GM12878 (cell line): ENCODE results near the gene VASH1. TPM values are rescaled to one million over a fixed set of nuclear protein-coding genes. Genes with fewer than 3 reads are reported as not detected.

Source experiments
- ATAC-seq: fragments of 200-7000 bp; cut with Tn5 transposase; 3 replicates; pipeline ENCODE4 v1.9.1; 2020; ENCODE audit warnings: mild to moderate bottlenecking, moderate library complexity
- BruUV-seq: library from RNA; stranded (reverse); fragments of 400-500 nt; replicated peaks from 2 replicates; lab custom pipeline; 2021; lab: Mats Ljungman, UMichigan
- CTCF ChIA-PET: fragments of 300-600 bp; sonication (Branson Sonifier 250); formaldehyde crosslinking; extraction: SDS; loops from one replicate; lab custom pipeline; 2021; ENCODE audit warnings: inconsistent platforms; lab: Yijun Ruan, JAX
- POLR2A ChIA-PET: fragments of 350-600 bp; formaldehyde crosslinking; extraction: SDS; loops from one replicate; lab custom pipeline; 2021; ENCODE audit warnings: inconsistent platforms; lab: Charles Lee
- RAD21 ChIA-PET: fragments of 300-600 bp; sonication (Branson Sonifier 250); formaldehyde crosslinking; loops from one replicate; lab custom pipeline; 2023; ENCODE audit warnings: antibody characterized with exemption; ENCODE audit not compliant: unreplicated experiment; lab: Charles Lee
- SMC1A ChIA-PET: fragments of 300-600 bp; sonication (Branson Sonifier 250); formaldehyde crosslinking; loops from one replicate; lab custom pipeline; 2023; ENCODE audit not compliant: unreplicated experiment, uncharacterized antibody; lab: Charles Lee
- DNase-seq: peaks from one replicate; pipeline ENCODE4 v3.0.0-alpha.2; 2011; ENCODE audit warnings: low read depth, low spot score
- FAIRE-seq: peaks from 3 replicates; lab custom pipeline; 2011; peaks lifted over from hg19 to GRCh38; lab: Jason Lieb, UNC
- H2AFZ ChIP-seq: 2 replicates; pipeline ENCODE4 v1.6.0; 2011; ENCODE audit warnings: low read depth, low read length, control low read depth; ENCODE audit not compliant: control insufficient read depth
- H3K27ac ChIP-seq: 2 replicates; pipeline ENCODE4 v1.5.1; 2011; ENCODE audit warnings: control low read depth; ENCODE audit not compliant: control insufficient read depth, insufficient read depth
- H3K27me3 ChIP-seq, 2 experiments: replicated peaks in 1 of 2; 2 replicates each; pipeline versions ENCODE4 v1.6.0 to v1.6.1; 2011; ENCODE audit warnings: low read length in 1 of 2; ENCODE audit not compliant: control insufficient read depth in 2 of 2, insufficient read depth in 2 of 2
- H3K36me3 ChIP-seq, 2 experiments: 2 replicates each; pipeline ENCODE4 v1.5.1; 2011; ENCODE audit warnings: low read length in 1 of 2; ENCODE audit not compliant: control insufficient read depth in 2 of 2, insufficient read depth in 2 of 2
- H3K4me1 ChIP-seq: 2 replicates; pipeline ENCODE4 v1.6.1; 2011; ENCODE audit warnings: mild to moderate bottlenecking, low read length, moderate library complexity, mixed read lengths; ENCODE audit not compliant: control insufficient read depth, insufficient read depth
- H3K4me2 ChIP-seq: 2 replicates; pipeline ENCODE4 v1.6.0; 2011; ENCODE audit warnings: control low read depth; ENCODE audit not compliant: control insufficient read depth, insufficient read depth
- H3K4me3 ChIP-seq: fragments of 200-600 bp; sonication (generic); 2 replicates; pipeline ENCODE4 v1.5.1; 2016
- H3K79me2 ChIP-seq: 2 replicates; pipeline ENCODE4 v1.6.0; 2011; ENCODE audit warnings: low read length; ENCODE audit not compliant: control insufficient read depth, insufficient read depth
- H3K9ac ChIP-seq: 2 replicates; pipeline ENCODE4 v1.8.0; 2011; ENCODE audit warnings: low read length, control low read depth, mixed read lengths; ENCODE audit not compliant: control insufficient read depth, insufficient read depth
- H3K9me3 ChIP-seq: replicated peaks from 3 replicates; pipeline ENCODE4 v1.5.1; 2011; ENCODE audit warnings: mild to moderate bottlenecking, low read length; ENCODE audit not compliant: control insufficient read depth, insufficient read depth
- H4K20me1 ChIP-seq: 2 replicates; pipeline ENCODE4 v1.6.0; 2011; ENCODE audit not compliant: control insufficient read depth, insufficient read depth
- CHD4 ChIP-seq: fragments of 200-600 bp; sonication (generic); IDR thresholded peaks from 2 replicates; pipeline ENCODE4 v1.6.1; 2016; ENCODE audit warnings: mild to moderate bottlenecking
- E2F4 ChIP-seq: IDR thresholded peaks from 2 replicates; pipeline ENCODE4 v1.6.1; 2012; ENCODE audit warnings: low read depth, low read length, improper control_type of control experiment
- ESRRA ChIP-seq: IDR thresholded peaks from 2 replicates; pipeline ENCODE4 v1.6.1; 2012; ENCODE audit warnings: mild to moderate bottlenecking, low read length, improper control_type of control experiment
- HDAC2 ChIP-seq: fragments of 200-600 bp; sonication (generic); IDR thresholded peaks from 2 replicates; pipeline ENCODE4 v1.6.1; 2017
- LARP7 ChIP-seq: fragments of 450-650 bp; IDR thresholded peaks from 2 replicates; pipeline ENCODE4 v1.6.1; 2017; ENCODE audit warnings: mild to moderate bottlenecking
- MEF2A ChIP-seq: IDR thresholded peaks from 2 replicates; pipeline ENCODE4 v1.6.1; 2011; ENCODE audit warnings: low read depth, mild to moderate bottlenecking, low read length, moderate library complexity; ENCODE audit not compliant: insufficient read depth
- MLLT1 ChIP-seq: fragments of 450-650 bp; IDR thresholded peaks from 2 replicates; pipeline ENCODE4 v1.6.1; 2016; ENCODE audit warnings: mild to moderate bottlenecking
- NFIC ChIP-seq: IDR thresholded peaks from 2 replicates; pipeline ENCODE4 v1.6.1; 2012; ENCODE audit warnings: low read depth, mild to moderate bottlenecking, inconsistent platforms, low read length, moderate library complexity
- RAD21 ChIP-seq: IDR thresholded peaks from 2 replicates; pipeline ENCODE4 v1.6.1; 2011; ENCODE audit warnings: mild to moderate bottlenecking, low read depth, low read length, moderate library complexity; ENCODE audit not compliant: insufficient read depth
- SRF ChIP-seq, 2 experiments: IDR thresholded peaks; 2 replicates each; pipeline ENCODE4 v1.6.1; 2011; ENCODE audit warnings: low read depth in 2 of 2, low read length in 2 of 2, mild to moderate bottlenecking in 1 of 2, moderate library complexity in 1 of 2
- STAT1 ChIP-seq: fragments of 450-650 bp; conservative IDR thresholded peaks from 2 replicates; pipeline ENCODE4 v1.6.1; 2014; ENCODE audit warnings: antibody characterized with exemption, mild to moderate bottlenecking
- WGBS: methylation state at CpG from one replicate; pipeline ENCODE4 v1.1.6; 2016; ENCODE audit warnings: low lambda C conversion rate; ENCODE audit not compliant: insufficient replicate concordance, insufficient coverage; ENCODE audit errors: missing lambda C conversion rate; 5-methylcytosine and 5-hydroxymethylcytosine counted together
- in situ Hi-C: fragments of 300-500 bp; cut with MboI; formaldehyde crosslinking; loops from 9 replicates; pipeline ENCODE4 v1.14.3; 2018; ENCODE audit warnings: mixed read lengths
- intact Hi-C: fragments of 100-400 bp; cut with micrococcal nuclease; formaldehyde crosslinking; loops from one replicate; pipeline ENCODE4 v1.14.2; 2022; ENCODE audit not compliant: unreplicated experiment
- polyA plus RNA-seq, 11 experiments: library from polyadenylated mRNA; depleted of rRNA in 4 of 11; unstranded in 6 of 11; stranded (reverse) in 5 of 11; fragments of >200 nt; fragmentation: Nextera tagmentation in 4 of 11; fragmentation: Illumina TruSeq in 1 of 11; extraction: Ambion mirVana in 4 of 11; extraction: Trizol in 1 of 11; gene quantifications; 1 replicate in 1 of 11; 2 replicates in 10 of 11; pipeline versions ENCODE4 v1.2.1 to v1.2.3, GENCODE V29; 2011 to 2016; ENCODE audit warnings: inconsistent platforms in 2 of 11, missing spikeins in 2 of 11, low read depth in 1 of 11
- total RNA-seq, 4 experiments: library from RNA; depleted of rRNA in 3 of 4; stranded (reverse); fragments of >200 nt in 3 of 4; fragmentation: Illumina TruSeq in 1 of 4; extraction: Trizol in 1 of 4; gene quantifications; 2 replicates each; pipeline versions ENCODE4 v1.2.1 to v1.2.3, GENCODE V29; 2013 to 2021

VASH1 gene
- total and polyA plus RNA-seq, 10 of the 15 experiments (the other 5 are each of a cell fraction or from before 2014, with no cell fraction given), result 0.06 to 2.3 (median 0.53) TPM

- H4K20me1 ChIP-seq, result no peaks in the 10 kb centered on the region
- H3K27ac ChIP-seq, result no peak overlapping the region
- no TSS peak for BruUV-seq
- H3K79me2 ChIP-seq, result no peaks in the 10 kb centered on the region
- CTCF ChIA-PET, result interaction anchor here (1.8 kb wide), 1 partner anchor 43 kb away, joined by 5 read pairs; no protein-coding TSS in a partner anchor
- RAD21 ChIA-PET, result no interaction called here
- SMC1A ChIA-PET, result no interaction called here
- intact Hi-C loops, result no loop called here
- no peaks in the 10 kb centered on the region for H3K36me3 ChIP-seq
- no peak overlapping the region for H2AFZ ChIP-seq
- no peak for DNase-seq
- WGBS, result 19% methylated on average over 6 of the region's 6 CpGs
- no peak for FAIRE-seq
- POLR2A ChIA-PET, result no interaction called here
- TF ChIP-seq SRF (IDR thresholded peaks at IDR 0.05; ENCODE audit: low read depth in 2 of 2, low read length in 2 of 2) (no peak), ESRRA (no peak), NFIC (no peak), MEF2A (no peak), E2F4 (no peak), STAT1 (no peak), MLLT1 (no peak), LARP7 (no peak), HDAC2 (no peak), RAD21 (no peak), CHD4 (no peak)
- H3K4me1 ChIP-seq, result no peaks in the 10 kb centered on the region
- H3K9me3 ChIP-seq, result no peaks in the 10 kb centered on the region
- no peak for ATAC-seq
- H3K27me3 ChIP-seq, result peaks cover 0 to 2% of the 10 kb centered on the region in 2 experiments; a peak in 2 of 4 replicates
- no peak overlapping the region for H3K4me3 ChIP-seq
- H3K9ac ChIP-seq, result no peak overlapping the region
- no peak overlapping the region for H3K4me2 ChIP-seq
- in situ Hi-C loops, result no loop called here
Observed at GRCh38 chr14:76752744-76753143, 8.5 kb upstream of the VASH1 start.
